Thyroid gland (tissue), 4 donors: Measurements from ENCODE around the gene RAB43. TPM values are rescaled to one million over a fixed set of nuclear protein-coding genes. Genes with fewer than 3 reads are reported as not detected.

Experiments
- DNase-seq, 2 donors: peaks; one replicate each; pipeline ENCODE4 v3.0.0-alpha.2; 2019
- H3K27ac ChIP-seq, 3 donors: fragments of 200-600 bp; sonication (generic); 1 replicate in 2 of 3; 2 replicates in 1 of 3; pipeline ENCODE4 v1.5.1; 2016 to 2019; ENCODE audit warnings: mild to moderate bottlenecking in 1 of 3, moderate library complexity in 1 of 3
- H3K27me3 ChIP-seq: fragments of 200-600 bp; sonication (generic); one replicate; pipeline ENCODE4 v1.5.1; 2019
- H3K36me3 ChIP-seq, 2 donors: fragments of 200-600 bp; sonication (generic); one replicate each; pipeline ENCODE4 v1.5.1; 2016 to 2019
- H3K4me1 ChIP-seq, 2 donors: fragments of 200-600 bp; sonication (generic); one replicate each; pipeline ENCODE4 v1.5.1; 2017 to 2019
- H3K4me3 ChIP-seq, 3 donors: fragments of 200-600 bp; sonication (generic); replicated peaks in 1 of 3; 1 replicate in 2 of 3; 2 replicates in 1 of 3; pipeline ENCODE4 v1.5.1; 2016; ENCODE audit warnings: mild to moderate bottlenecking in 1 of 3
- H3K9me3 ChIP-seq: fragments of 200-600 bp; sonication (generic); one replicate; pipeline ENCODE4 v1.5.1; 2017
- CTCF ChIP-seq, 6 experiments: fragments of 200-600 bp in 3 of 6; fragments of 450-650 bp in 3 of 6; sonication (generic) in 3 of 6; IDR thresholded peaks; one replicate each; pipeline ENCODE4 v1.5.1; 2016 to 2019; ENCODE audit warnings: antibody characterized with exemption in 6 of 6, mild to moderate bottlenecking in 2 of 6, inconsistent platforms in 1 of 6, moderate library complexity in 1 of 6
- POLR2A ChIP-seq, 2 donors: fragments of 450-650 bp; IDR thresholded peaks; one replicate each; pipeline ENCODE4 v1.6.1; 2017; ENCODE audit warnings: antibody characterized with exemption in 2 of 2, mild to moderate bottlenecking in 2 of 2, moderate library complexity in 1 of 2
- WGBS, 2 donors: methylation state at CpG; one replicate each; pipeline ENCODE4 v1.1.5; 2017; 5-methylcytosine and 5-hydroxymethylcytosine counted together
- intact Hi-C: fragments of 100-400 bp; cut with DNase I; formaldehyde crosslinking; loops from one replicate; pipeline ENCODE4 v1.15.1; 2023
- total RNA-seq, 4 donors: library from RNA; depleted of rRNA; stranded (reverse); fragments of >200 nt; gene quantifications; one replicate each; pipeline ENCODE4 v1.2.3, GENCODE V29; 2016

RAB43 gene
- total RNA-seq, 4 donors from 2014 or later, result 22.8 to 34.4 (median 26.1) TPM

GRCh38 chr3:129087138-129087702 is 34.4 kb downstream of the RAB43 start:
- H3K27me3 ChIP-seq, result no peaks in the 10 kb centered on the region
- H3K4me3 ChIP-seq, result no peak overlapping the region
- 79 to 82% methylated on average over 6 to 8 of the region's 8 CpGs for WGBS, 2 donors
- H3K36me3 ChIP-seq, result peaks cover 3 to 5% of the 10 kb centered on the region in 2 donors
- no peak for DNase-seq
- intact Hi-C loops, result no loop called here
- no peaks in the 10 kb centered on the region for H3K9me3 ChIP-seq
- H3K4me1 ChIP-seq, result peaks cover 0 to 6% of the 10 kb centered on the region in 2 donors
- H3K27ac ChIP-seq, result peak overlapping the region in 2 of 3 donors; percentile 45 to 86
- TF ChIP-seq CTCF (IDR thresholded peaks at IDR 0.05) (no peak), POLR2A (IDR thresholded peaks at IDR 0.05) (no peak)

GRCh38 chr3:129085818-129086217 is 35.8 kb downstream of the RAB43 start:
- 88 to 95% methylated on average over 4 of the region's 4 CpGs for WGBS, 2 donors
- Histone ChIP-seq H3K36me3 (no peaks in the 10 kb centered on the region), H3K27ac (no peak overlapping the region), H3K4me1 (peaks cover 0 to 15% of the 10 kb centered on the region in 2 donors), H3K4me3 (no peak overlapping the region), H3K9me3 (no peaks in the 10 kb centered on the region), H3K27me3 (no peaks in the 10 kb centered on the region)
- intact Hi-C loops, result no loop called here
- no peak for DNase-seq
- TF ChIP-seq CTCF (IDR thresholded peaks at IDR 0.05) (no peak), POLR2A (IDR thresholded peaks at IDR 0.05) (no peak)

GRCh38 chr3:129085165-129085715 is 36.4 kb downstream of the RAB43 start:
- no peak for TF ChIP-seq CTCF (IDR thresholded peaks at IDR 0.05)
- DNase-seq, result no peak
- intact Hi-C loops, result no loop called here
- Histone ChIP-seq H3K4me3 (no peak overlapping the region), H3K27me3 (no peaks in the 10 kb centered on the region), H3K9me3 (no peaks in the 10 kb centered on the region), H3K27ac (no peak overlapping the region), H3K4me1 (peaks cover 0 to 15% of the 10 kb centered on the region in 2 donors), H3K36me3 (no peaks in the 10 kb centered on the region)
- WGBS, 2 donors, result 92 to 95% methylated on average over 9 to 11 of the region's 12 CpGs

- H3K27ac ChIP-seq, result no peak overlapping the region
- H3K27me3 ChIP-seq, result no peaks in the 10 kb centered on the region
- no peaks in the 10 kb centered on the region for H3K9me3 ChIP-seq
- no peak for TF ChIP-seq POLR2A (IDR thresholded peaks at IDR 0.05)
- no peak for TF ChIP-seq CTCF (IDR thresholded peaks at IDR 0.05)
- H3K36me3 ChIP-seq, result no peaks in the 10 kb centered on the region
- 73 to 88% methylated on average over 6 of the region's 6 CpGs for WGBS, 2 donors
- no peak for DNase-seq
- intact Hi-C loops, result no loop called here
- peaks cover 0 to 15% of the 10 kb centered on the region in 2 donors for H3K4me1 ChIP-seq
- no peak overlapping the region for H3K4me3 ChIP-seq
Observed at GRCh38 chr3:129084501-129084900, 37.1 kb downstream of the RAB43 start.

GRCh38 chr3:129082026-129082425 is 39.6 kb downstream of the RAB43 start:
- peak in 1 of 2 donors; percentile 20 for DNase-seq
- intact Hi-C loops, result no loop called here
- no peak overlapping the region for H3K27ac ChIP-seq
- TF ChIP-seq CTCF (IDR thresholded peaks at IDR 0.05) (no peak), POLR2A (IDR thresholded peaks at IDR 0.05) (no peak)
- peaks cover 0 to 12% of the 10 kb centered on the region in 2 donors for H3K4me1 ChIP-seq
- no peaks in the 10 kb centered on the region for H3K36me3 ChIP-seq
- no peaks in the 10 kb centered on the region for H3K27me3 ChIP-seq
- WGBS, 2 donors, result 28 to 40% methylated on average over 9 of the region's 9 CpGs
- H3K4me3 ChIP-seq, result no peak overlapping the region
- H3K9me3 ChIP-seq, result no peaks in the 10 kb centered on the region
